NCI-H2196 treated with DMSO at 0.1 percent for 48 hours (cell line): ENCODE results near the gene RNU2-63P.
A peak's percentile ranks its signal among the peaks of the same experiment; 100 is the strongest.
"Not testable (repeated sequence)": the region's sequence is repeated elsewhere in the genome, so short reads cannot be mapped to it uniquely, and the experiment has no call there.

ENCODE experiments used
- DNase-seq: peaks from one replicate; lab custom pipeline; 2025; ENCODE audit not compliant: unreplicated experiment; lab: John Stamatoyannopoulos, UW

Gene RNU2-63P

GRCh38 chr2:88016086-88016959 is at the start of gene RNU2-63P:
TSS of gene RNU2-63P (minus strand) at chr2:88016547.
- DNase-seq = peak; percentile 16

DNA sequence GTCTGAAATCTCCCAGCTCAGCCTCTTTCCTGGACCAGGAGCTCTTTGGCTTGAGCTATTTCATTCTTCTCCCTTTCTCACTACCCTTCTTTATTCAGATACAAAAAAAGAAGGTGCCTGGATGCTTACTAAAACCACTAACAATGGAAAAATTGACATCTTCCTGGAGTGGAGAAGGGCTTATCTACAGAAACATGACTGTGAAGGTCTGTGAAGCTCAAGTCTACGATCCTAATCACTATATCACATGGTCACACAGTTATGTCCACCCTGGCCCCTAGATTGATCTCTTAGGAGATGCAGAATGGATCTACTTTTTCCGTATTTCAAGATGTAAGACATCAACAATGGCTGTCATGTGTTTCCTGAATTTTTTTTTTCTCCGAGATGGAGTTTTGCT is 44.9 kb upstream of the RNU2-63P start:
- no peak for DNase-seq

GRCh38 chr2:88060907-88061275 is 44.5 kb upstream of the RNU2-63P start:
- DNase-seq = no peak

DNA sequence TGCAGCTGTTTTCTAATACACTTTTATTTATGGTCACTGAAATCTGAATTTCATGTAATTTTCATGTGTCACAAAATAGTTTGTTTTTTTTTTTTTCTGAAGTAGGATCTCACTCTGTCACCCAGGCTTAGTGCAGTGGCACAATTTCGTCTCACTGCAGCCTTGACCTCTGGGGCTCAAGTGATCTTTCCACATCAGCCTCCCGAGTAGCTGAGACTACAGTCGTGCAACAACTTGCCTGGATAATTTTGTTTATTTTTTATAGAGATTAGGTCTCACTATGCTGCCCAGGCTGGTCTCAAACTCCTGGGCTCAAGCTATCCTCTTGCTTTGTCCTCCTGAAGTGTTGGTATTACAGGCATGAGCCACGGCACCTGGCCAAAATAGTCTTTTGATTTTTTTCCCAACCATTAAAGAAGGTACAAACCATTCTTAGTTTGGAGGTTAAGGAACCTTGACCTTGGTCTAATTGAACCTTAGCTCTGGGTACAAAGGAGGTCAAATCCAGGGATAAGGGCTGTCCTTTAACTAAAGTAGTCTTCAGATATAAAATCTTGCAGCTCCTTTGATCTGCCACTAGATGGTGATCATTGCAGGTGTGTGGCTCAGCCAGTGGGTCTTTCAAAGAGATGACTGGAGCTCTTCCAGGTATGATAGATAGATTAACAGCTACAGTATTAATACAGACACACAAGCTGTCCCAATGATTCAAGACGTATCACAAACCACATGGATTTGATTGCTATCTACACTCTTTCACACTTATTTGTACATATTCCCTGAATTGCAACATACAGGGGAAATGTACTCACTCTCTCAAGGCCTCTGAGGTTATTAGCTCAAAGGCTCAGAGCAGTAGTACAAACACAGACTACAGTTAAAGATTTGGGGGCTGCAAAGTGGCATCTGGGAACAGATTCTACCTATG is 43.9 kb upstream of the RNU2-63P start:
- peak; percentile 23 for DNase-seq

DNA sequence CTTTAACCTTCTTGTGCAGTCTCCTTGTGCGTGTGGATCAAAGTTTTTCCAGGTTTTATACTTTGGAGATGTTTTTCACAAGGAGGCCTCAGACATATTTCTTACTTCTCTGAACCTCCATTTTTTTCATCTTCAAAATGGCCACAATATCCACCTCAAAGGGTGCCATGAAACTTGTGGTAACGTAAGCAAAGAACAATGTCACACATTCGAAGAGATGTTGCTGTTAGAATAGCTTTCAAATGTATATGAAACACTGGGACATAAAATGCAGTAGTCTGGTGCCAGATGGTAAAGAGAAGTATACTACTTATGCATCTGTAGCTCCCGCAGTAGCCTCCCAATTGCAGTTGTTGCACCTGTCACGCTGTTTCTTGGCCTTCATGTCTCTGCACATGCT is 41.8 kb upstream of the RNU2-63P start:
- no peak for DNase-seq

- no peak for DNase-seq
Measured at GRCh38 chr2:88057437-88057844, 41.1 kb upstream of the RNU2-63P start.

- DNase-seq = peak; percentile 65
Measured at GRCh38 chr2:88055371-88056128, 39.2 kb upstream of the RNU2-63P start, which contains the start of gene KRCC1. TSS of gene KRCC1 (minus strand) at chr2:88055783. CDS start at chr2:88028563, 27,220 bp downstream.

- DNase-seq = no peak
Measured at GRCh38 chr2:88054782-88055370, 38.5 kb upstream of the RNU2-63P start.

- DNase-seq = no peak
Measured at GRCh38 chr2:88053934-88054781, 37.8 kb upstream of the RNU2-63P start.

- DNase-seq = no peak
Measured at GRCh38 chr2:88053296-88053695, 36.9 kb upstream of the RNU2-63P start.

DNA sequence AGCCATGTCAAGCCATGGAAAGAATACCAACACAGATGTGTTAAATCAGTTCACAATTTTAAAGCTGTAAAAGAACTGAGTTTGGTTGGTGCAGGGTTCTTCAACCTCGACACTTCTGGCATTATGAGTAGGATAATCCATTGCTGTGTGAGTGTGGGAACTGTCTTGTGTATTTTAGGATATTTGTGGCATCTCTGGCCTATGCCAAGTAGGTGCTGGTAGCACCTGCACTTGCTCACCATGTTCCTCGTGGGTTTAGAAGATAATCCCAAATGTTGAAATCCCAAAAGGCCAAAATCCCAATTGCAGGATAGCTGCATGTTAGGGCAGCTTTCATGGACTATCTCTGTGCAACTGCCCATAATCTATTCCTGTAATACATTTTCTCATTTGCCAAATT is 35.4 kb upstream of the RNU2-63P start:
- DNase-seq = no peak

GRCh38 chr2:88049622-88050021 is 33.3 kb upstream of the RNU2-63P start:
- no peak for DNase-seq

DNA sequence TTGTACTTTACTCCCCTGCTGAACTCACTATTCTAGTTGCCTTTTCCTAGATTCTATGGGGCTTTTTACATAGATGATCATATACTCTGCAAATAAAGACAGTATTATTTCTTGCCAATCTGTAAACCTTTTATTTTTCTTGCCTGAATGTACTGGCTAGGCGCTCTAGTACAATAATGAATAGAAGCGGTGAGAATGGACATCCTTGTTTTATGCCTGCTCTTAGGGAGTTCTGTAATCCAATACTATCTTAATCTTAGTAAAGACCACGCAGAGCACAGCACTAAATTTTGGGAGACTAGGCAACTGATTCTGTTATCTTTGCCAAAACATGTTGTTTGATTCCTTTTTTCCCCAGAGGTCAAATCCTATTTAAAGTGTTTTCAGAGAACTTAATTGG is 32.2 kb upstream of the RNU2-63P start:
- no peak for DNase-seq

GRCh38 chr2:88045561-88045960 is 29.2 kb upstream of the RNU2-63P start:
- DNase-seq = not testable (repeated sequence)

GRCh38 chr2:88042476-88042875 is 26.1 kb upstream of the RNU2-63P start:
- DNase-seq = no peak

DNA sequence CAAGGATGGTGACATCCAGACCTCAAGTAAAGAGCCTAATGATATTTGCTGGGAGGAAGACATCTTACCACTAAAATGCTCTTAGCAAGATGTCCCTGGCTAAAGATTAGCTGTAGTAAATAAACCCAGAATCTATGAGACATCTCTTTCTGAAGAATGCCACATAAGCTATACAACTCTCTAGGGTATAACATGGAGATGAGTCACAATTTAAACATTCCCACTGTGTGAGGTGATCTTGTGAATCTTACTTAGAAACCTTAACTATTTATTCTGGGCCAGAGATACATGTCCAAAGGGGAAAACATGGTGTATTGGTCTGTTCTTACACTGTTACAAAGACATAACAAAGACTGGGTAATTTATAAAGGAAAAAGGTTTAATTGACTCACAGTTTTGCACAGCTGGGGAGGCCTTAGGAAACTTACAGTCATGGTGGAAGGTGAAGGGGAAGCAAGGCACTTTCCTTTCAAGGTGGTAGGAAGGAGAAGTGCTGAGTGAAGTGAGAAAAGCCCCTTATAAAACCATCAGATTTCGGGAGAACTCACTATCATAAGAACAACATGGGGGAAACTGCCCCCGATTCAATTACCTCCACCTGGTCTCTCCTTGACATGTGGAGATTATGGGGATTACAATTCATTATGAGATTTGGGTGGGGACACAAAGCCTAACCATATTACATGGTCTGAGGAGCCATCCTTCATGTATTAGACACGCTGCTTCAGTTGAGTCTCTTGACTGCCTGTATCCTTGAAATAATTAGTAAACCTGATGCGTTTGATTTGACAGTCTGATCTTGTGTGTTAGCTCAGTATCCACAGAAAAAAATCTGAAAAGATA is 22.1 kb upstream of the RNU2-63P start:
- no peak for DNase-seq

- no peak for DNase-seq
Measured at GRCh38 chr2:88036606-88037005, 20.3 kb upstream of the RNU2-63P start.

- DNase-seq = no peak
Measured at GRCh38 chr2:88036182-88036581, 19.8 kb upstream of the RNU2-63P start.
